ENCODE data around the gene TGFBR3L. TPM values are rescaled to one million over a fixed set of nuclear protein-coding genes. Genes with fewer than 3 reads are reported as not detected.

Gene TGFBR3L
- total RNA-seq, 1 experiment from 2014 or later, result 12.5 TPM

GRCh38 chr19:7925171-7925851 lies 10.7 kb downstream of the TGFBR3L start:
- no peaks in the 10 kb centered on the region for H3K27me3 ChIP-seq (ENCODE audit: control insufficient read depth, insufficient read depth, low read length)
- intact Hi-C loops (cut with micrococcal nuclease; ENCODE audit: unreplicated experiment) (no loop called here), in situ Hi-C loops (cut with HindIII; ENCODE audit: low pct_unique_long_range_greater_than_20kb, low sequenced_read_pairs) (no loop called here)
- BruUV-seq (replicated peaks), result TSS peak; percentile 66
- peak; percentile 24 for ATAC-seq
- TF ChIP-seq SIN3A (IDR thresholded peaks at IDR 0.05; ENCODE audit: borderline replicate concordance, insufficient read depth, low read depth, low read length) (no peak), REST (IDR thresholded peaks at IDR 0.05; ENCODE audit: insufficient read depth in 1 of 2, low read depth in 2 of 2, low read length in 1 of 2) (no peak), POLR2AphosphoS5 (IDR thresholded peaks at IDR 0.05; ENCODE audit: low read depth, low read length) (no peak), TCF7L2 (IDR thresholded peaks at IDR 0.05; ENCODE audit: low read depth, low read length) (no peak)
- TF ChIP-seq, protein P1, sequence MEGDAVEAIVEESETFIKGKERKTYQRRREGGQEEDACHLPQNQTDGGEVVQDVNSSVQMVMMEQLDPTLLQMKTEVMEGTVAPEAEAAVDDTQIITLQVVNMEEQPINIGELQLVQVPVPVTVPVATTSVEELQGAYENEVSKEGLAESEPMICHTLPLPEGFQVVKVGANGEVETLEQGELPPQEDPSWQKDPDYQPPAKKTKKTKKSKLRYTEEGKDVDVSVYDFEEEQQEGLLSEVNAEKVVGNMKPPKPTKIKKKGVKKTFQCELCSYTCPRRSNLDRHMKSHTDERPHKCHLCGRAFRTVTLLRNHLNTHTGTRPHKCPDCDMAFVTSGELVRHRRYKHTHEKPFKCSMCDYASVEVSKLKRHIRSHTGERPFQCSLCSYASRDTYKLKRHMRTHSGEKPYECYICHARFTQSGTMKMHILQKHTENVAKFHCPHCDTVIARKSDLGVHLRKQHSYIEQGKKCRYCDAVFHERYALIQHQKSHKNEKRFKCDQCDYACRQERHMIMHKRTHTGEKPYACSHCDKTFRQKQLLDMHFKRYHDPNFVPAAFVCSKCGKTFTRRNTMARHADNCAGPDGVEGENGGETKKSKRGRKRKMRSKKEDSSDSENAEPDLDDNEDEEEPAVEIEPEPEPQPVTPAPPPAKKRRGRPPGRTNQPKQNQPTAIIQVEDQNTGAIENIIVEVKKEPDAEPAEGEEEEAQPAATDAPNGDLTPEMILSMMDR (IDR thresholded peaks at IDR 0.05), result peak; percentile 95
- H3K27ac ChIP-seq (ENCODE audit: low read length), result no peak overlapping the region
- POLR2A ChIA-PET, result no interaction called here
- DNase-seq (ENCODE audit: low read depth, low spot score), result no peak
- no peaks in the 10 kb centered on the region for H3K36me3 ChIP-seq (ENCODE audit: control insufficient read depth, insufficient read depth, low read length)
- peak overlapping the region; percentile 39 to 46 for H3K4me3 ChIP-seq (ENCODE audit: low read depth in 2 of 2, low read length in 2 of 2)
- H3K9me3 ChIP-seq (ENCODE audit: control insufficient read depth, insufficient read depth, low read depth, low read length), result no peaks in the 10 kb centered on the region
- peaks cover 55% of the 10 kb centered on the region for H3K4me1 ChIP-seq (ENCODE audit: control insufficient read depth, insufficient read depth, low read length)
- CTCF ChIA-PET, result no interaction called here

DNA sequence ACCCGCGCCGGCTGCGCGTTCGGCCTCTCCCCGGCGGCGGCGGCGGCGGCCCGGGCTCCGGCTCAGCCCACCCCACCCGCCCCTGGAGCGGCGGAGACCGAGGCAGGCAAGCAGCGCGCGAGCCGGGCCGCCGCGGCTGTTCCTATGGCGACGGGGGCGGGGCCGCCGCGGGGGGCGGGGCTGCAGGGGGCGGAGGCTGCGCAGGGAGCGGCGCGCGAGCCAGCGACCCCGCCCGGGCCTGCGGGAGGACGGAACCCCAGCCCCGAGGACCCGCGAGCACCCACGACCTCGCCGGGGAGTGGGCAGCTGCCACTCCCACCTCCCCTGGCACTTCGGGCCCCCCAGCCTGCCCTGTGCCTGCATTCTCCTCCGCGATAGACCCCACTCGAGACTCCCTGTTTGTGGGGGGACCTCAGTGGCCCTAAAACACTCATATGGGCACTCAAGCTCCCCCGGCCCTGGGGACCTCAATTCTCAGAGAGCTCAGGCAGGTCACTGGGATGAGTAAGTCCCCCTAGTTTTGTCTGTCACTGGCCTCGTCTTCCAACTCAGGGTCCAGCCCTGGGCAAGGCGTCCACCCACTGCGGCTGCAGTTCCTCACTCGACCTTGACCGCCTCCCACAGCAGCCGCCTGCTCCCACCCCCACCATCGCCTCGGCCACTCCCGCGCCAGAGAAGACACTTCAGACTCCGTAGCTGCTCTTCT lies 11.5 kb downstream of the TGFBR3L start, which contains the start of gene CTXN1:
CTXN1 (minus strand) TSS at position 115 of the 706 bp plus-strand sequence. CDS start 597 bp downstream, outside the sequence.
- ChIA-PET POLR2A (no interaction called here), CTCF (no interaction called here)
- no TSS peak for BruUV-seq (replicated peaks)
- no peaks in the 10 kb centered on the region for H3K9me3 ChIP-seq (ENCODE audit: control insufficient read depth, insufficient read depth, low read depth, low read length)
- no peaks in the 10 kb centered on the region for H3K27me3 ChIP-seq (ENCODE audit: control insufficient read depth, insufficient read depth, low read length)
- H3K27ac ChIP-seq (ENCODE audit: low read length), result peak within 1 kb of the TSS; percentile 82
- intact Hi-C loops (cut with micrococcal nuclease; ENCODE audit: unreplicated experiment), result no loop called here
- TF ChIP-seq TCF7L2 (IDR thresholded peaks at IDR 0.05; ENCODE audit: low read depth, low read length) (no peak), SIN3A (IDR thresholded peaks at IDR 0.05; ENCODE audit: borderline replicate concordance, insufficient read depth, low read depth, low read length) (no peak), POLR2AphosphoS5 (IDR thresholded peaks at IDR 0.05; ENCODE audit: low read depth, low read length) (peak; percentile 33; the same call in 1 of the 2 replicates), REST (IDR thresholded peaks at IDR 0.05; ENCODE audit: insufficient read depth in 1 of 2, low read depth in 2 of 2, low read length in 1 of 2) (no peak)
- TF ChIP-seq, protein P1 (IDR thresholded peaks at IDR 0.05), result no peak
- peaks cover 60% of the 10 kb centered on the region for H3K4me1 ChIP-seq (ENCODE audit: control insufficient read depth, insufficient read depth, low read length)
- H3K36me3 ChIP-seq (ENCODE audit: control insufficient read depth, insufficient read depth, low read length), result no peaks in the 10 kb centered on the region
- DNase-seq (ENCODE audit: low read depth, low spot score) (no peak), ATAC-seq (peak; percentile 59)
- in situ Hi-C loops (cut with HindIII; ENCODE audit: low pct_unique_long_range_greater_than_20kb, low sequenced_read_pairs), result no loop called here
- H3K4me3 ChIP-seq (ENCODE audit: low read depth in 2 of 2, low read length in 2 of 2), result peak within 1 kb of the TSS; percentile 46 to 53

Measured in Panc1 (cell line).